ENCODE data around the gene MAST2.

The MAST2 gene

GRCh38 chr1:45804669-45804969 lies 1.2 kb downstream of the MAST2 start:
- H3K9ac ChIP-seq (ENCODE audit: low read length) = peak overlapping the region; percentile 51; the same call in 1 of the 2 replicates
- peaks cover 5% of the 10 kb centered on the region for H3F3A ChIP-seq (ENCODE audit: insufficient read depth, low read length)
- peak overlapping the region; percentile 65 for H3K4me3 ChIP-seq (ENCODE audit: low read length)
- H4K20me1 ChIP-seq (ENCODE audit: insufficient read depth, low read length) = no peaks in the 10 kb centered on the region
- H3K4me2 ChIP-seq (ENCODE audit: low read depth, low read length) = peak overlapping the region; percentile 72
- peaks cover 17% of the 10 kb centered on the region for H3K4me1 ChIP-seq (ENCODE audit: low read length)
- H3K9me3 ChIP-seq (replicated peaks; ENCODE audit: insufficient read depth, low read length) = no peaks in the 10 kb centered on the region
- H3K36me3 ChIP-seq (replicated peaks; ENCODE audit: insufficient read depth, low read length) = no peaks in the 10 kb centered on the region
- no peak for DNase-seq
- H3K79me2 ChIP-seq (ENCODE audit: low read length) = peaks cover 56% of the 10 kb centered on the region
- no peaks in the 10 kb centered on the region for H3K27me3 ChIP-seq (replicated peaks; ENCODE audit: insufficient read depth, low read length)
- H3K27ac ChIP-seq (ENCODE audit: low read length) = no peak overlapping the region
- TF ChIP-seq, protein P1, sequence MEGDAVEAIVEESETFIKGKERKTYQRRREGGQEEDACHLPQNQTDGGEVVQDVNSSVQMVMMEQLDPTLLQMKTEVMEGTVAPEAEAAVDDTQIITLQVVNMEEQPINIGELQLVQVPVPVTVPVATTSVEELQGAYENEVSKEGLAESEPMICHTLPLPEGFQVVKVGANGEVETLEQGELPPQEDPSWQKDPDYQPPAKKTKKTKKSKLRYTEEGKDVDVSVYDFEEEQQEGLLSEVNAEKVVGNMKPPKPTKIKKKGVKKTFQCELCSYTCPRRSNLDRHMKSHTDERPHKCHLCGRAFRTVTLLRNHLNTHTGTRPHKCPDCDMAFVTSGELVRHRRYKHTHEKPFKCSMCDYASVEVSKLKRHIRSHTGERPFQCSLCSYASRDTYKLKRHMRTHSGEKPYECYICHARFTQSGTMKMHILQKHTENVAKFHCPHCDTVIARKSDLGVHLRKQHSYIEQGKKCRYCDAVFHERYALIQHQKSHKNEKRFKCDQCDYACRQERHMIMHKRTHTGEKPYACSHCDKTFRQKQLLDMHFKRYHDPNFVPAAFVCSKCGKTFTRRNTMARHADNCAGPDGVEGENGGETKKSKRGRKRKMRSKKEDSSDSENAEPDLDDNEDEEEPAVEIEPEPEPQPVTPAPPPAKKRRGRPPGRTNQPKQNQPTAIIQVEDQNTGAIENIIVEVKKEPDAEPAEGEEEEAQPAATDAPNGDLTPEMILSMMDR (IDR thresholded peaks at IDR 0.05; ENCODE audit: low read length) = no peak
- TF ChIP-seq EZH2phosphoT487 (IDR thresholded peaks at IDR 0.05; ENCODE audit: low read length) = no peak
- H3K9me2 ChIP-seq (replicated peaks; ENCODE audit: insufficient read depth, low read length) = no peaks in the 10 kb centered on the region
- no peak overlapping the region for H2AFZ ChIP-seq (ENCODE audit: low read length)

DNA sequence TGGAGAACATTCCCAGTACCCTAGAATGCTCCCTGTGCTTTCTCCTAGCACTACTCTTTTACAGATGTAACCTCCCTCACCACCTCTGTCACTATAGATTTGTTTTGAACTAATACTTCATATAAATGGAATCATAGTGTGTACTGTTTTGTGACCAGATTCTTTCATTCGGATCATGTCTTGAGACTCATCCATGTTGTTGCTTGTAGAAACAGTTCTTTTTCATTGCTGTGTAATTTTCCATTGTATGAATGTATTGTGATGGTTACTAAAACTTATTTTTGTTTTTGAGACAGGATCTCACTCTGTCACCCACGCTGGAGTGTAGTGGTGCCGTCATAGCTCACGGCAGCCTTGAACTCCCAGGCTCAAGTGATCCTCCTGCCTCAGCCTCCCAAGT lies 2.7 kb downstream of the MAST2 start:
- Histone ChIP-seq H3K4me3 (ENCODE audit: low read length) (no peak overlapping the region), H3K9ac (ENCODE audit: low read length) (no peak overlapping the region), H3K27ac (ENCODE audit: low read length) (no peak overlapping the region), H3K4me1 (ENCODE audit: low read length) (peaks cover 22% of the 10 kb centered on the region), H3K9me3 (replicated peaks; ENCODE audit: insufficient read depth, low read length) (no peaks in the 10 kb centered on the region), H3K27me3 (replicated peaks; ENCODE audit: insufficient read depth, low read length) (no peaks in the 10 kb centered on the region), H3F3A (ENCODE audit: insufficient read depth, low read length) (peaks cover 5% of the 10 kb centered on the region), H3K4me2 (ENCODE audit: low read depth, low read length) (no peak overlapping the region), H3K79me2 (ENCODE audit: low read length) (peaks cover 68% of the 10 kb centered on the region), H3K9me2 (replicated peaks; ENCODE audit: insufficient read depth, low read length) (no peaks in the 10 kb centered on the region), H4K20me1 (ENCODE audit: insufficient read depth, low read length) (no peaks in the 10 kb centered on the region), H2AFZ (ENCODE audit: low read length) (no peak overlapping the region), H3K36me3 (replicated peaks; ENCODE audit: insufficient read depth, low read length) (no peaks in the 10 kb centered on the region)
- TF ChIP-seq EZH2 (optimal IDR thresholded peaks at IDR 0.05; ENCODE audit: low read depth, low read length) (no peak), EZH2phosphoT487 (IDR thresholded peaks at IDR 0.05; ENCODE audit: low read length) (no peak)
- TF ChIP-seq, protein P1 (IDR thresholded peaks at IDR 0.05; ENCODE audit: low read length) = no peak
- DNase-seq = no peak

- Histone ChIP-seq H3K79me2 (ENCODE audit: low read length) (peaks cover 78% of the 10 kb centered on the region), H3K36me3 (replicated peaks; ENCODE audit: insufficient read depth, low read length) (no peaks in the 10 kb centered on the region), H3K27me3 (replicated peaks; ENCODE audit: insufficient read depth, low read length) (no peaks in the 10 kb centered on the region), H3K9ac (ENCODE audit: low read length) (no peak overlapping the region), H3K4me3 (ENCODE audit: low read length) (no peak overlapping the region), H3K9me2 (replicated peaks; ENCODE audit: insufficient read depth, low read length) (no peaks in the 10 kb centered on the region), H3K27ac (ENCODE audit: low read length) (no peak overlapping the region), H3K4me2 (ENCODE audit: low read depth, low read length) (no peak overlapping the region), H2AFZ (ENCODE audit: low read length) (no peak overlapping the region), H3K9me3 (replicated peaks; ENCODE audit: insufficient read depth, low read length) (no peaks in the 10 kb centered on the region), H3K4me1 (ENCODE audit: low read length) (0 out of 2 replicates have a peak, but pooled peaks cover 7% of the 10 kb centered on the region), H4K20me1 (ENCODE audit: insufficient read depth, low read length) (no peaks in the 10 kb centered on the region), H3F3A (ENCODE audit: insufficient read depth, low read length) (no peaks in the 10 kb centered on the region)
- no peak for DNase-seq
- TF ChIP-seq EZH2phosphoT487 (IDR thresholded peaks at IDR 0.05; ENCODE audit: low read length) = no peak
- TF ChIP-seq, protein P1 (IDR thresholded peaks at IDR 0.05; ENCODE audit: low read length) = no peak
- TF ChIP-seq EZH2 (optimal IDR thresholded peaks at IDR 0.05; ENCODE audit: low read depth, low read length) = no peak
These were observed 6.3 kb downstream of the MAST2 start for GRCh38 chr1:45809761-45810160.
